Psoas muscle (tissue), 8 donors: ENCODE measurements around the gene MICU1. TPM values are rescaled to one million over a fixed set of nuclear protein-coding genes. Genes with fewer than 3 reads are reported as not detected.

ENCODE experiments used
- ATAC-seq, 4 donors: fragments of 200-7000 bp; cut with Tn5 transposase; one replicate each; pipeline ENCODE4 v1.9.1; 2020; ENCODE audit warnings: moderate library complexity in 3 of 4, mild to moderate bottlenecking in 2 of 4
- DNase-seq, 2 donors: peaks; one replicate each; pipeline ENCODE4 v3.0.0-alpha.2; 2020
- H3K27ac ChIP-seq: fragments of 200-600 bp; one replicate; pipeline ENCODE4 v1.8.0; 2022
- H3K27me3 ChIP-seq, 3 donors: fragments of 200-600 bp in 1 of 3; one replicate each; pipeline versions ENCODE4 v1.6.1 to v1.8.0; 2013 to 2022; ENCODE audit warnings: low read length in 2 of 3, mild to moderate bottlenecking in 2 of 3, moderate library complexity in 1 of 3; ENCODE audit not compliant: insufficient read depth in 3 of 3
- H3K36me3 ChIP-seq, 2 donors: fragments of 200-600 bp in 1 of 2; one replicate each; pipeline versions ENCODE4 v1.6.1 to v1.8.0; 2013 to 2022; ENCODE audit warnings: low read depth in 1 of 2, mild to moderate bottlenecking in 1 of 2, moderate library complexity in 1 of 2; ENCODE audit not compliant: insufficient read depth in 1 of 2
- H3K4me1 ChIP-seq: fragments of 200-600 bp; one replicate; pipeline ENCODE4 v1.8.0; 2022
- H3K4me3 ChIP-seq: fragments of 200-600 bp; one replicate; pipeline ENCODE4 v1.8.0; 2022; ENCODE audit warnings: mild to moderate bottlenecking
- H3K9me3 ChIP-seq: fragments of 200-600 bp; one replicate; pipeline ENCODE4 v1.8.0; 2022
- CTCF ChIP-seq: fragments of 200-600 bp; IDR thresholded peaks from one replicate; pipeline ENCODE4 v1.8.0; 2022; ENCODE audit warnings: antibody characterized with exemption
- WGBS, 3 donors: extraction: QIAGEN DNeasy Blood & Tissue Kit; methylation state at CpG; one replicate each; pipeline versions ENCODE4 v1.1.6 to v1.1.7; 2013; 5-methylcytosine and 5-hydroxymethylcytosine counted together
- intact Hi-C, 2 donors: fragments of 100-400 bp; cut with DNase I; formaldehyde crosslinking; loops; one replicate each; pipeline versions ENCODE4 v1.11.0 to v1.14.2; 2022
- polyA plus RNA-seq, 3 donors: library from polyadenylated mRNA; stranded (reverse); fragments of 200-250 nt; gene quantifications; one replicate each; pipeline ENCODE4 v1.2.3, GENCODE V29; 2013
- total RNA-seq, 4 donors: library from RNA; stranded (reverse); fragmentation: NEBNext Ultra II Directional in 2 of 4; extraction: Animal tissue kit (Norgen Biotek cat#: 25700) in 2 of 4; gene quantifications; one replicate each; pipeline versions ENCODE4 v1.2.1 to v1.2.4, GENCODE V29; 2021 to 2023
- donor health status: healthy with polysubstance abuse.
- donor health status: DM: no; HTN: no; CAD: no; lungs with moderate emphysema.
- donor health status: Bipolar disorder and iron deficiency.
- donor health status: healthy.
- donor health status: DM: yes; HTN: yes; CAD: no.
- donor health status: DM: no; HTN: no; CAD: no.
- donor health status: DM: no; HTN: no; CAD: no.
- donor health status: DM: yes; HTN: yes; CAD: no.

The MICU1 gene
- total and polyA plus RNA-seq, 7 donors, result 31.0 to 57.8 (median 37.3) TPM

GRCh38 chr10:72318418-72319262 is 307.2 kb downstream of the MICU1 start:
- intact Hi-C loops, result loop anchor here (5.0 to 10.0 kb wide), 3 partner anchors 41 to 84 kb away; no protein-coding TSS in a partner anchor
- DNase-seq (no peak), ATAC-seq (no peak)
- Histone ChIP-seq H3K36me3 (no peaks in the 10 kb centered on the region), H3K27ac (peak overlapping the region; percentile 87), H3K4me3 (peak overlapping the region; percentile 56), H3K27me3 (no peaks in the 10 kb centered on the region), H3K4me1 (peaks cover 49% of the 10 kb centered on the region), H3K9me3 (no peaks in the 10 kb centered on the region)
- WGBS, 3 donors, result 73 to 83% (median 77%) methylated on average over 10 of the region's 10 CpGs
- TF ChIP-seq CTCF, result no peak

Other genes starting within 250 kb of the MICU1 start
- gene MCU, start 66.1 kb upstream of the MICU1 start, total RNA-seq, result 100 to 1,000 TPM in 1 of 4 donors, 10 to 100 TPM in 3; 66.1 to 118 (median 80.1) TPM
- 10 to 100 TPM; 32.4 to 40.5 (median 35.0) TPM for gene MCU, start 66.1 kb upstream of the MICU1 start, polyA plus RNA-seq